HG03135 (cell line): ENCODE data around the gene NPIPB9.
"Not testable (repeated sequence)": the region's sequence is repeated elsewhere in the genome, so short reads cannot be mapped to it uniquely, and the experiment has no call there.

Experiments used
- ATAC-seq: cut with Tn5 transposase; IDR thresholded peaks from one replicate; pipeline ENCODE4 v1.9.1; 2021; ENCODE audit warnings: mild to moderate bottlenecking, moderate library complexity; ENCODE audit not compliant: unreplicated experiment

The NPIPB9 gene

DNA sequence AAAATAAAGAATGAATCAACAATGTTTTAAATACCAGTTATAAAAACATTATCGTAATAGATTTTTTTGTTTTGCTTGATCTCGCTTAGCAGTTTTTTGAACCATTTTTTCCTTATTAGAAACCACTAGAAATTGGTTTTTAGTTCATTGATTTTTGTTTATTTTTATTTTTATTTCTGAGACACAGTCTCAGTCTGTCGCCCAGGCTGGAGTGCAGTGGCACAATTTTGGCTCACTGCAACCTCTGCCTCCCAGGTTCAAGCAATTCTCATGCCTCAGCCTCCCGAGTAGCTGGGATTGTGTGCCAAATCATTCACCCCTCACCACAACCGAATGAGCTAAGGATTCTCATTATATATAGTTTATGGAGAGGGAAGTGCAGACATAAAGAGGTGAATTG, at the start of gene NPIPB9:
Gene NPIPB9, plus strand, starts transcription at position 301 of the 400 bp plus-strand sequence.
- not testable (repeated sequence) for ATAC-seq

DNA sequence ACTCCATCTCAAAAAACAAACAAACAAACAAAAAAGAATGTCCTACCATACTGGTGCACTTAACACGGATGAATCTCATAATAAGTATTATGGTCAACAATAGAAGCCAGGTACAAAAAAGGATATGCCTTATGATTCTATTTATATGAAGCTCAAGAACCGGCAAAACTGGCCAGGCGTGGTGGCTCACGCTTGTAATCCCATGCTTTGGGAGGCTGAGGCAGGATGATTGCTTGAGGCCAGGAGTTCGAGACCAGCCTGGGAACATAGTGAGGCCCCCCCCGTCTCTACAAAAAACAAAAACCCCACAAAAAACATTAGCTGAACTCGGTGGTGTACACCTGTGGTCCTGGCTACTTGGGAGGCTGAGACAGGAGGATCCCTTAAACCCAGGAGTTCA, 47.3 kb upstream of the NPIPB9 start:
- ATAC-seq, result not testable (repeated sequence)

DNA sequence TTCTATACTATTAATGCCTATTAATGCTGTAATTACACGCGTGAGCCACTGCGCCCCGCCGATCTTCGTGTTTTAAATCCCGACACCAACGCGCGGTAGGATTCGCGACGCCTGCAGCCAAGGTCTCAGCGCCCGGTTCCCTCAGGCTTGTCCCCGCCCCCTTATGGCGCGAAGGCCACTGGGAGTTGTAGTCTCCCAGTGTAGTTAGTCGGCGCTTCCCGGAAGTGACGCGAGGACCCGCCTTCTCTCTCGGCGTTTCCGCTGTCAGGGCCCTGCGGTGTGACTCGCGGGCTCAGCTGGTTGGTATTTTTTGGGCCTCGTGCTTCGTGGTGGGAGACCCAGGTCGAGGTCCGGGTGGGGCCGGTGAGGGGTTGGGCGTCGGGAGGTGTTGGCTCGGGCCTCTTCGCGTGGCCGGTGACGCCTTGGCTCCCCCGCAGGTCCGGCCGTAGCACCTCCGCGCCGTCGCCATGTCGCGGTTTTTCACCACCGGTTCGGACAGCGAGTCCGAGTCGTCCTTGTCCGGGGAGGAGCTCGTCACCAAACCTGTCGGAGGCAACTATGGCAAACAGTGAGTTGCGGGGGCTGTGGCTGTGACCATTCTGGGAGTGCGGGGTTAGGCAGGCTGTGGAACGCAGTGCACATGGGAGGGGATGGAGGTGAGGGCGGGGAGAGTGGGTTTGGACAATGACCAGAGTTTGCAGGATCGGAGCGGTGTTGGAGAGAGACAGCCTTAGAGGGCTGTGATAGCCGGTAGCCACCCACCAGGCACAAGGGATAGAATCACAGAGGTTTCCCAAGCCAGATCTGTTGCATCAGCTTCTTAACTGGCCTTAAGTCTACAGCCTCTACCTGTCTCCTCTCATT, 40.1 kb upstream of the NPIPB9 start, which contains the start of gene EIF3C:
Gene EIF3C, plus strand, starts transcription at position 245 of the 864 bp plus-strand sequence. Its CDS starts 223 bp downstream, at position 468.
- ATAC-seq, result peak; percentile 96

- not testable (repeated sequence) for ATAC-seq
Observed at GRCh38 chr16:28722852-28723650, 28.5 kb upstream of the NPIPB9 start.

- ATAC-seq, result not testable (repeated sequence)
Observed at GRCh38 chr16:28731253-28731652, 20.3 kb upstream of the NPIPB9 start.

- ATAC-seq, result not testable (repeated sequence)
Observed at GRCh38 chr16:28732455-28733124, 19.0 kb upstream of the NPIPB9 start.

GRCh38 chr16:28739787-28740186, 11.8 kb upstream of the NPIPB9 start:
- ATAC-seq, result not testable (repeated sequence)

DNA sequence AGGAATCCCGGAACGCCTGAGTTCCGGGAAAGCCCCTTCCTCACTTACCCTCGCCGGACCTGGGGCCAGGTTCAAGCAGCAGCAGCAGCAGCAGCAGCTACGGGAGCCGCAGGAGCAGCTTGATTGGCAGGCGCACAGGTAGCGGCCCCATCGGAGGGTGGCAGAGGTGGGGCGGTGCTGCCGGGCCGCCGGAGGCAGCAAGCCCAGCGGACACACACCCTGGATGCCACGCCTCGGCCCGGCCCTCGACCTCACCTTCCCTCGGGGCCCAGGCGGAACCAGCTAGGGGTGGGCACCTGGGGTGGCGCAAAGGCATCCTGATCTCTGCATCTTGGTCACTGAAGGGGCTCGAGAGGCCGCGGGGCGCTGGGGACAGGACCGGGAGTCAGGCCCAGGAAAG, 11.0 kb upstream of the NPIPB9 start:
- not testable (repeated sequence) for ATAC-seq

- not testable (repeated sequence) for ATAC-seq
Observed at GRCh38 chr16:28741295-28741694, 10.3 kb upstream of the NPIPB9 start.

DNA sequence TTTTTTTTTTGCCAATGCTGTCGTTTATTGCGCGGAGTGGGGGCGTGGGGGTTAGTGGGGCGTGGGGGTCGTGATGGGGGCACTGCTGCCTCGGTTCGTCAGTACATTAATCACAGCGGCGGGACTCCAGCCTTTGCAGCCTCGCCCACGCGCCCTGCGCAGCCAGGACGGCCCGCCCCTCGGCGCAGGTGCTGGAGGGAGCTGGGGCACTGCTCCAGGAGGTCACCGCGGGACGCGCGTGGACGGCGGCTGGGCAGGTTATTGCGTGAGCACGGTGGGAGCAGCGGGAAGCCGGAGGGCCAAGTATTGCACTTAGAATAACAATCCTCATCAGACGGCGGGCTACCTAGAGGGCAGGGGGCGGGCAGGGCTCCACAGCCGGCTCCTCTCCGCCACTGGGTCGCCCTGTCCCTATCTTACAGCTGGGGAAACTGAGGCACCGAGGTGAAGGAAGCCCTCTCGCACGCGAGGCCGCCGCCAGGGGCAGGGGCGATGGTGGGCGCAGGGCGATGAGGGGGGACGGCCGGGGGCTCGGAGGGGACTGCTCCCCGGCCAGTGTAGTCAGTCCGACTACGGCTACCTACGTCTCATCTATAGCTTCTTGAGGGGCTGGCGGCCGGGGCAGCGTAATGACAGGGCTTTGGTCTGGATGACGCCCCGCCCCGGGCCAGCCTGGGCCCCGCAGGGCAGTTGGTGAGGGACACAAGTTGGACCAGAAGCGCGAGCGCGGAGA, 4.8 kb upstream of the NPIPB9 start:
- not testable (repeated sequence) for ATAC-seq

GRCh38 chr16:28749997-28750465, 1.6 kb upstream of the NPIPB9 start:
- peak; percentile 97 for ATAC-seq

- not testable (repeated sequence) for ATAC-seq
Observed at GRCh38 chr16:28750469-28751067, 1.0 kb upstream of the NPIPB9 start.

- not testable (repeated sequence) for ATAC-seq
Observed at GRCh38 chr16:28781697-28782096, 30.1 kb downstream of the NPIPB9 start.

GRCh38 chr16:28782357-28782756, 30.8 kb downstream of the NPIPB9 start:
- not testable (repeated sequence) for ATAC-seq

- peak; percentile 65 for ATAC-seq
Observed at GRCh38 chr16:28802235-28803019, 50.8 kb downstream of the NPIPB9 start.

- not testable (repeated sequence) for ATAC-seq
Observed at GRCh38 chr16:28807445-28808120, 56.0 kb downstream of the NPIPB9 start.

GRCh38 chr16:28820016-28820415, 68.4 kb downstream of the NPIPB9 start:
- ATAC-seq, result no peak

GRCh38 chr16:28820546-28820945, 69.0 kb downstream of the NPIPB9 start:
- ATAC-seq, result not testable (repeated sequence)
